CD4-positive, CD25-positive, alpha-beta regulatory T cell (primary cell): ENCODE results near the gene AFDN. TPM values are rescaled to one million over a fixed set of nuclear protein-coding genes. Genes with fewer than 3 reads are reported as not detected.

Experiments used
- ATAC-seq, 2 donors: fragments of 150-1000 bp; cut with Tn5 transposase; one replicate each; pipeline ENCODE4 v1.10.0; 2021; ENCODE audit warnings: low read depth in 2 of 2, moderate number of reproducible peaks in 2 of 2, moderate library complexity in 1 of 2
- DNase-seq, 3 donors: peaks; one replicate each; pipeline versions ENCODE4 v3.0.0 to v3.0.0-alpha.2; 2012 to 2022; ENCODE audit warnings: mixed read lengths in 1 of 3
- H3K27ac ChIP-seq: one replicate; pipeline ENCODE4 v1.7.0; 2013; ENCODE audit warnings: mild to moderate bottlenecking, low read length; ENCODE audit not compliant: insufficient read depth, poor library complexity, severe bottlenecking
- H3K27me3 ChIP-seq: one replicate; pipeline ENCODE4 v1.7.0; 2013; ENCODE audit warnings: low read length; ENCODE audit not compliant: control insufficient read depth, insufficient read depth
- H3K36me3 ChIP-seq: one replicate; pipeline ENCODE4 v1.7.0; 2013; ENCODE audit warnings: mild to moderate bottlenecking, low read length, moderate library complexity; ENCODE audit not compliant: control insufficient read depth, insufficient read depth
- H3K4me1 ChIP-seq: 2 replicates; pipeline ENCODE4 v1.7.0; 2013; ENCODE audit warnings: mild to moderate bottlenecking, low read length; ENCODE audit not compliant: insufficient read depth, control insufficient read depth, poor library complexity, severe bottlenecking
- H3K4me3 ChIP-seq: one replicate; pipeline ENCODE4 v1.7.0; 2013; ENCODE audit warnings: low read depth, mild to moderate bottlenecking, low read length, moderate library complexity
- H3K9me3 ChIP-seq, 2 experiments: 1 replicate in 1 of 2; 2 replicates in 1 of 2; pipeline ENCODE4 v1.7.0; 2013; ENCODE audit warnings: low read length in 2 of 2, mild to moderate bottlenecking in 1 of 2, moderate library complexity in 1 of 2; ENCODE audit not compliant: control insufficient read depth in 2 of 2
- H3K27ac Mint-ChIP-seq, 3 donors: one replicate each; pipeline ENCODE4 v1.8.0; 2020 to 2022; ENCODE audit warnings: mild to moderate bottlenecking in 3 of 3, mixed read lengths in 3 of 3, moderate library complexity in 2 of 3
- H3K27me3 Mint-ChIP-seq: one replicate; pipeline ENCODE4 v1.8.0; 2022; ENCODE audit warnings: mild to moderate bottlenecking, mixed read lengths
- H3K36me3 Mint-ChIP-seq: one replicate; pipeline ENCODE4 v1.8.0; 2020; ENCODE audit warnings: mixed read lengths
- H3K4me1 Mint-ChIP-seq, 4 donors: one replicate each; pipeline ENCODE4 v1.8.0; 2020 to 2022; ENCODE audit warnings: mixed read lengths in 4 of 4, mild to moderate bottlenecking in 1 of 4
- H3K4me3 Mint-ChIP-seq, 4 donors: one replicate each; pipeline ENCODE4 v1.8.0; 2020 to 2022; ENCODE audit warnings: mild to moderate bottlenecking in 4 of 4, mixed read lengths in 4 of 4, moderate library complexity in 3 of 4
- H3K9me3 Mint-ChIP-seq, 7 donors: one replicate each; pipeline ENCODE4 v1.8.0; 2020 to 2022; ENCODE audit warnings: mixed read lengths in 7 of 7, mild to moderate bottlenecking in 3 of 7, moderate library complexity in 2 of 7
- polyA plus RNA-seq, 4 donors: library from polyadenylated mRNA; unstranded; fragments of 300-500 nt; fragmentation: Illumina TruSeq; gene quantifications; one replicate each; pipeline ENCODE4 v1.2.3, GENCODE V29; 2021
- total RNA-seq: library from RNA; stranded (reverse); gene quantifications from one replicate; pipeline ENCODE4 v1.2.3, GENCODE V29; 2022

The AFDN gene
- total and polyA plus RNA-seq, 5 donors from 2014 or later, result 2.0 to 39.9 (median 3.1) TPM

DNA sequence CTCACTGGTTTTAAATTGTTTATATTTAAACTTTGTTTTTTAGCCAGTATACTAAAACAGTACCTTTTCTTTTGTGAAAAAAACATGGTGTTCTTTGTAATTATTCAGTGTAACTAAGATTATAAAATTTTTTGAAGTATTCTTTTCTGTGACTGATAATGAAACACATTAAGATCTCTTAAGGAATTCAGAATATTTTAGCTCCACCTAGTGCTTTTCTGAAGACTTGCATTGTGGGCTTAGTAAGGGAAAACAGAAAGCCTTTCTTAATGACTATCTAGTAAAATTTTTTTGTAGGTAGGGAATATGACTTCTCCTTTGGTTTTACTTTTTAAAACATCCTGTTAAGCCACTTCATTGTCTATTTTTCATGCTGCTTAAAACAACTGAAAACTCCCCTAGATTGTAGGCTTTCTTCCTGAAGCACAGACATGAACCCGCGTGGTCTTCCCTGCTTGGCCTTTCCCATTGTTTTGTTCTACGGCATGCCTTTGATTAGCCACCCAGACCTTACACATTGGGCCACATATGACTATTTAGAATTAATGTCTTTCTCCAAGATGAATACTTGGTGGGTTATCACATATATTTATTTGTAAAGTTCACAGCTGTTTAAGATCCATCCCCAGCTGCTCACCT, 72.1 kb downstream of the AFDN start:
- Mint-ChIP-seq H3K27ac (no peak overlapping the region), H3K27me3 (no peaks in the 10 kb centered on the region), H3K4me3 (no peak overlapping the region), H3K36me3 (peaks cover 3% of the 10 kb centered on the region), H3K9me3 (no peaks in the 10 kb centered on the region), H3K4me1 (no peaks in the 10 kb centered on the region)
- Histone ChIP-seq H3K27me3 (no peaks in the 10 kb centered on the region), H3K4me3 (no peak overlapping the region), H3K27ac (no peak overlapping the region), H3K36me3 (peaks cover 3% of the 10 kb centered on the region), H3K4me1 (no peaks in the 10 kb centered on the region), H3K9me3 (no peaks in the 10 kb centered on the region)
- DNase-seq (peak in 1 of 3 donors; percentile 43), ATAC-seq (no peak)

DNA sequence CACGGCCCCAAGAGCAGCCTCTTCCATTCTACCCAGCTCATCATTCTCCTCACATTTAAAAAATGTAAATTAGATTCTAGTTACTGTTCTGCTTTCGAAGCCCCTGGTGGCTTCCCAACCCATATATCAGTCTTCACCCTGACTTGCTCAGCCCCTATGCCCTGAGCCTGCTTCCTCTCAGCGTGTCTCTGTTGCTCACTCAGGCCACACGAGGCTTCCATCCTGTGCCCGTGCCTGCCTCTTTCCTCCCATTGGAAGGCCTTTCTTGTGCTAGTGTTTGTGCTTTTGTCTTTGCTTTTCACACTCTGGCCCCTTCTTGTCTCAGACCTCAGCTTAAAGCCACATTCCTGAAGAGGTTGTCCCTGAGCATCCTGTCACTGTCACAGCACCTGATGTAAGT, 78.1 kb downstream of the AFDN start:
- H3K27me3 ChIP-seq, result no peaks in the 10 kb centered on the region
- no peaks in the 10 kb centered on the region for H3K9me3 ChIP-seq
- no peak overlapping the region for H3K27ac ChIP-seq
- no peak overlapping the region for H3K27ac Mint-ChIP-seq
- H3K4me3 Mint-ChIP-seq, result no peak overlapping the region
- no peak overlapping the region for H3K4me3 ChIP-seq
- no peaks in the 10 kb centered on the region for H3K4me1 ChIP-seq
- DNase-seq (no peak), ATAC-seq (no peak)
- H3K36me3 Mint-ChIP-seq, result peaks cover 3% of the 10 kb centered on the region
- no peaks in the 10 kb centered on the region for H3K27me3 Mint-ChIP-seq
- H3K4me1 Mint-ChIP-seq, result no peaks in the 10 kb centered on the region
- no peaks in the 10 kb centered on the region for H3K9me3 Mint-ChIP-seq
- no peaks in the 10 kb centered on the region for H3K36me3 ChIP-seq

DNA sequence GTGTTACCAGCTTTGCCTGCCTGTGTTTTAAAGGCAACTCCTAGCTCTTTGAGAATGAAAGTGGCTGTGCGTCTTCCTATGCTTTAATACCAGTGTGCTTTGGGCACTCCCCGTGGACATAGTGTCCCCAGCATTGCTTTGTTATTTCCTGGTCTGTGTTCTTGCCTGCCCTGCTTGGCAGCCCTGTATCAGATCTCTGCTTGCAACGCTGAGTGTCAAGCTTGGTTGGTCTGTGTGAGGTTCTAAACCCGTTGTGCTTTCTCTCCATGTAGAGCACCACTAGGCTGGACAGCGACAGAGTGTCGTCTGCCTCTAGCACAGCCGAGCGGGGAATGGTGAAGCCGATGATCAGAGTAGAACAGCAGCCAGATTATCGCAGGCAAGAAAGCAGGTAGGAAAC, 80.2 kb downstream of the AFDN start:
- Histone ChIP-seq H3K9me3 (no peaks in the 10 kb centered on the region), H3K4me1 (no peaks in the 10 kb centered on the region), H3K27me3 (no peaks in the 10 kb centered on the region), H3K4me3 (no peak overlapping the region), H3K36me3 (peaks cover 2% of the 10 kb centered on the region), H3K27ac (no peak overlapping the region)
- Mint-ChIP-seq H3K4me1 (no peaks in the 10 kb centered on the region), H3K27me3 (no peaks in the 10 kb centered on the region), H3K9me3 (no peaks in the 10 kb centered on the region), H3K36me3 (peaks cover 3% of the 10 kb centered on the region), H3K27ac (no peak overlapping the region), H3K4me3 (no peak overlapping the region)
- no peak for DNase-seq
- no peak for ATAC-seq

DNA sequence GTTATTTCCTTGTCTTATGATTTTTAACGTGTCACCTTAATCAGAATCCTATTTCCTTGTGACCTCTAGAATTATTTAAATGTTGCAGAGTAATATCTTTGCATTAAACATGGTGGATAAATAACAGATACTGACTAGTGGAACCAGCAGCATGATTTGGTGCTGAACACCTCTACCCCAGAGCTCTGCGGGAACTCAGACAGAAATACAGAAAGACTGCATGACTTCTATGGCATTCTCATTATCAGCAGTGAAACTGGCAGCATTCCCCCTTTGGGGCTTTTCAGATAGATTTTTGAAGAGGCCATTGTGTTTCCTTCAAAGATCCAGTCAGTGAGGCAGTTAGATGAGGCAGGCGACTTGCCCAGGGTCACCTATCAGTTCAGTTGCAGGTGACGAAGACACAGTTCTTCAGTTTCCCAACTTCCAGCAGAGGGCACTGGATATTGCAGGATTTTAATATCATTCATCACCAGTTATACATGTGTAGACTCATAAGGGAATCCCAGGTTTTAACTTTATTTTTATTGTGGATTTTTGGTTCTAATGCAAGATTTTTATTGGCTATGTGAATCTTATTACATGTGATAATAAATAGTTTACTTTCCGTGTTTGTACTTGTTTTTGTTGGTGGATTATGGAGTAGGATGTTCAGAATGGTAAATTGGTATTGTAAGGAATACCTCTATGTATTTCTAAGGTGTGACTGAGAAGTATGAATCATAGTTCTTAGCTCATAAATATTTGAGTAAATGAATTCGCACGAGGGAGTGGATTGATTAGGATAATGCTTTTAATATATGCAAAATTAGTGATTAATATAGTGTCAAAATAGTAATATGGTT, 81.3 kb downstream of the AFDN start:
- no peaks in the 10 kb centered on the region for H3K4me1 Mint-ChIP-seq
- no peak for ATAC-seq

DNA sequence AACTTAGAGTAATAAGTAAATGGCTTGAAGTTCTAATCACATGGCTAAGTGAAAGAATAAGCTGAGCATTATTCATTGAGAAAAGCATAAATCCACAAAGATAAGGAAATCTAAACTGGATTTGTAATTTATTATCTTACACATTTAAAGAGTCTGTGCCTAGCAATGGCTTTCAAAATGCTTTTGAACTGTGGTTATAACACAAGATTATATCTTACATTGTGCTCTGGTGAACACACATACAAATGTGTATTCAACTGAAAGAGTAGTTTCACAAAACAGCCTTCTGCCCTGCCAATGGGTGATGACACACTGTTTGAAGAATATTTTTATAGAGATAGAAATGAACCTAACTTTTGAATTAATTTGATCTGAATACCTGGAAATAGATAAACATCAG, 83.3 kb downstream of the AFDN start:
- H3K27ac Mint-ChIP-seq, result no peak overlapping the region
- DNase-seq (no peak), ATAC-seq (no peak)
- Histone ChIP-seq H3K36me3 (peaks cover 10% of the 10 kb centered on the region), H3K27ac (no peak overlapping the region), H3K4me1 (no peaks in the 10 kb centered on the region), H3K4me3 (no peak overlapping the region), H3K27me3 (no peaks in the 10 kb centered on the region), H3K9me3 (no peaks in the 10 kb centered on the region)
- H3K27me3 Mint-ChIP-seq, result no peaks in the 10 kb centered on the region
- no peak overlapping the region for H3K4me3 Mint-ChIP-seq
- no peaks in the 10 kb centered on the region for H3K4me1 Mint-ChIP-seq
- H3K36me3 Mint-ChIP-seq, result no peaks in the 10 kb centered on the region
- no peaks in the 10 kb centered on the region for H3K9me3 Mint-ChIP-seq

More for the DNA sequence above, 81.3 kb downstream of the AFDN start:
- H3K4me3 Mint-ChIP-seq, result no peak overlapping the region
- H3K27ac Mint-ChIP-seq, result no peak overlapping the region
- no peaks in the 10 kb centered on the region for H3K27me3 Mint-ChIP-seq
- DNase-seq, result no peak
- no peaks in the 10 kb centered on the region for H3K9me3 ChIP-seq
- H3K27ac ChIP-seq, result no peak overlapping the region
- H3K4me3 ChIP-seq, result no peak overlapping the region
- H3K36me3 Mint-ChIP-seq, result peaks cover 3% of the 10 kb centered on the region
- no peaks in the 10 kb centered on the region for H3K4me1 ChIP-seq
- H3K27me3 ChIP-seq, result no peaks in the 10 kb centered on the region
- peaks cover 2% of the 10 kb centered on the region for H3K36me3 ChIP-seq
- H3K9me3 Mint-ChIP-seq, result no peaks in the 10 kb centered on the region

DNA sequence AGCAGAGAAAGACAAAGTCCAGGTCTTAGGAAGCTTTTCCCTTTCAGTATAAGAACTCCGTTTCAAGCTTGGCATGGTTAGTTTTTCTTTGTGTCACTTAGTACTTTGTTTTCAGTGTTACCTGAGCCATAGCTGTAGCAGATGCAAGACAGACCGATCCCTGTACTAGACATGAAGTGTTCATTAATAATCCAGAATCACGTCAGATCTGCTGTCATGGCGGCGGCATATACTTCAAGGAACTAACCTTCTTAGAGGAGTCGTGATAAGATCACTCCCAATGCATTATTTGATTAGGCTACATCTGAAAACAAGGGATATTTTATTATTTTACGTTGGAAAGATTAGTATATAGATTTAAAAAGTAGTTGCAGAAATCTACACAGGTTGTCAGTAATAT, 83.9 kb downstream of the AFDN start:
- DNase-seq, result no peak
- Histone ChIP-seq H3K4me1 (no peaks in the 10 kb centered on the region), H3K27me3 (no peaks in the 10 kb centered on the region), H3K9me3 (no peaks in the 10 kb centered on the region), H3K4me3 (no peak overlapping the region), H3K27ac (no peak overlapping the region), H3K36me3 (peaks cover 14% of the 10 kb centered on the region)
- no peak overlapping the region for H3K4me3 Mint-ChIP-seq
- no peaks in the 10 kb centered on the region for H3K9me3 Mint-ChIP-seq
- H3K36me3 Mint-ChIP-seq, result no peaks in the 10 kb centered on the region
- no peak overlapping the region for H3K27ac Mint-ChIP-seq
- H3K27me3 Mint-ChIP-seq, result no peaks in the 10 kb centered on the region
- H3K4me1 Mint-ChIP-seq, result no peaks in the 10 kb centered on the region
- ATAC-seq, result no peak

DNA sequence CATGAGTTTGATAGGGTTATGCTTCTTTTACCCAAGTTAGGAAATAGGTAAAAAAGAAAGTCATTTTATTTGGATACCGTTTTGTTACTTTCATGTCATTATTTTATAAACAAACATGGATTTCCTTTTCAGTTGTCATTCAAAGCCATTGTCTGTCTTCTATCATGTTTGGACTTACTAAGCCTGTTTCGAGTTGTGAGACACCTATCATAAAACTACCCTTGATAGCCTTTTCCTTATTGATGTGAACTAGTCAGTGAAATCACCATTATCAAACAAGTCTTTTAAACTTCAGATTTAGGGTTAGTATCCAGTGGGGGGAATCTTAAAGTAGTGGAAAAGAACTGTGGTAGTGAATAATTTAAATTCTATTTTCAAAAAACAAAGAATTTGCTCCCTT, 85.8 kb downstream of the AFDN start:
- peaks cover 14% of the 10 kb centered on the region for H3K36me3 ChIP-seq
- no peaks in the 10 kb centered on the region for H3K27me3 ChIP-seq
- H3K9me3 ChIP-seq, result no peaks in the 10 kb centered on the region
- DNase-seq (no peak), ATAC-seq (no peak)
- no peak overlapping the region for H3K4me3 ChIP-seq
- no peaks in the 10 kb centered on the region for H3K9me3 Mint-ChIP-seq
- no peaks in the 10 kb centered on the region for H3K4me1 Mint-ChIP-seq
- no peaks in the 10 kb centered on the region for H3K4me1 ChIP-seq
- no peaks in the 10 kb centered on the region for H3K27me3 Mint-ChIP-seq
- no peaks in the 10 kb centered on the region for H3K36me3 Mint-ChIP-seq
- H3K4me3 Mint-ChIP-seq, result no peak overlapping the region
- H3K27ac Mint-ChIP-seq, result no peak overlapping the region
- H3K27ac ChIP-seq, result no peak overlapping the region

DNA sequence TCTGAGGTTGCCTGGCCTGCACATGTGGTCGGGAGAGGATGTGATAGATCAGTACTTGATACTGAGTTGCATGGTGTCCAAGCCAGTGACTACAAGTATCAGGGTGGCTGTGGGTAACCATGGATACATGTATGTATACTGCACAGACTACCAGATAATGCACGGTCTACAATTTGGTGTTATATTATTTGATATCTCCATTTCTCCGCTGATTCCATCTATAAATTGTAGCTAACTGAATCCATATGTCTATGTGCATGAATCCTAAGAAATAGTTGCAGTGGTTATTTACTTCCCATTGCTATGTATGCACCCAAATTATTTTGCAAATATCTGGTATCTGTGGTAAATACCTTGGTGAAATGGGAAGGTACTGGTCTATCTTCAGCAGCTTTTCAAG, 87.0 kb downstream of the AFDN start:
- Histone ChIP-seq H3K9me3 (no peaks in the 10 kb centered on the region), H3K4me3 (no peak overlapping the region), H3K27me3 (no peaks in the 10 kb centered on the region), H3K4me1 (no peaks in the 10 kb centered on the region), H3K27ac (no peak overlapping the region), H3K36me3 (peaks cover 16% of the 10 kb centered on the region)
- Mint-ChIP-seq H3K4me3 (no peak overlapping the region), H3K27me3 (no peaks in the 10 kb centered on the region), H3K36me3 (peaks cover under 1% of the 10 kb centered on the region), H3K9me3 (no peaks in the 10 kb centered on the region), H3K4me1 (no peaks in the 10 kb centered on the region), H3K27ac (peak overlapping the region in 1 of 3 donors; percentile 3)
- ATAC-seq (no peak), DNase-seq (no peak)
